Caco-2 (cell line): ENCODE data around the gene ZBBX. TPM values are rescaled to one million over a fixed set of nuclear protein-coding genes. Genes with fewer than 3 reads are reported as not detected.

ENCODE experiments used
- BruUV-seq: library from RNA; stranded (reverse); fragments of 400-500 nt; replicated peaks from 2 replicates; lab custom pipeline; 2021; lab: Mats Ljungman, UMichigan
- CTCF ChIA-PET: fragments of 300-600 bp; sonication (Branson Sonifier 250); formaldehyde crosslinking; loops from one replicate; lab custom pipeline; 2022; ENCODE audit warnings: antibody characterized with exemption; lab: Charles Lee
- POLR2A ChIA-PET: fragments of 300-600 bp; sonication (Branson Sonifier 250); formaldehyde crosslinking; loops from one replicate; lab custom pipeline; 2022; ENCODE audit warnings: antibody characterized with exemption; lab: Charles Lee
- DNase-seq, 2 experiments: peaks; one replicate each; pipeline versions ENCODE4 v3.0.0 to v3.0.0-alpha.2; 2020 to 2022
- H3K27me3 ChIP-seq: replicated peaks from 2 replicates; pipeline ENCODE4 v1.6.0; 2011; ENCODE audit warnings: low read length; ENCODE audit not compliant: control insufficient read depth, insufficient read depth
- H3K36me3 ChIP-seq: 2 replicates; pipeline ENCODE4 v1.5.1; 2011; ENCODE audit warnings: low read length; ENCODE audit not compliant: control insufficient read depth, insufficient read depth
- H3K4me1 ChIP-seq: fragments of 250-450 bp; sonication (Bioruptor Pico); 2 replicates; pipeline ENCODE4 v1.5.1; 2020; ENCODE audit warnings: mild to moderate bottlenecking
- H3K4me3 ChIP-seq: 2 replicates; pipeline ENCODE4 v1.5.1; 2011; ENCODE audit warnings: low read depth, mild to moderate bottlenecking, control low read depth, low read length
- H3K9me3 ChIP-seq: fragments of 250-450 bp; sonication (Bioruptor Pico); 2 replicates; pipeline ENCODE4 v1.5.1; 2020; ENCODE audit warnings: mild to moderate bottlenecking, moderate library complexity
- H3K27ac Mint-ChIP-seq: one replicate; pipeline ENCODE4 v1.8.0; 2022; ENCODE audit warnings: mixed read lengths; ENCODE audit not compliant: unreplicated experiment
- H3K27me3 Mint-ChIP-seq: one replicate; pipeline ENCODE4 v1.8.0; 2022; ENCODE audit warnings: mixed read lengths; ENCODE audit not compliant: insufficient read depth, unreplicated experiment
- H3K36me3 Mint-ChIP-seq: one replicate; pipeline ENCODE4 v1.8.0; 2022; ENCODE audit warnings: mild to moderate bottlenecking, mixed read lengths; ENCODE audit not compliant: insufficient read depth, unreplicated experiment
- H3K4me1 Mint-ChIP-seq: one replicate; pipeline ENCODE4 v1.8.0; 2022; ENCODE audit warnings: low read depth, mixed read lengths; ENCODE audit not compliant: unreplicated experiment
- H3K4me3 Mint-ChIP-seq: one replicate; pipeline ENCODE4 v1.8.0; 2022; ENCODE audit warnings: mild to moderate bottlenecking, moderate library complexity, mixed read lengths; ENCODE audit not compliant: unreplicated experiment
- H3K9me3 Mint-ChIP-seq: one replicate; pipeline ENCODE4 v1.8.0; 2022; ENCODE audit warnings: mixed read lengths; ENCODE audit not compliant: unreplicated experiment
- intact Hi-C: fragments of 100-400 bp; cut with micrococcal nuclease; formaldehyde crosslinking; loops from one replicate; pipeline ENCODE4 v1.10.0; 2022; ENCODE audit not compliant: unreplicated experiment
- total RNA-seq: library from RNA; stranded (reverse); gene quantifications from 2 replicates; pipeline ENCODE4 v1.2.3, GENCODE V29; 2022
- TF ChIP-seq, protein P1 (sequence below), 2 experiments: fragments of 200-600 bp in 1 of 2; IDR thresholded peaks; 1 replicate in 1 of 2; 2 replicates in 1 of 2; pipeline versions ENCODE4 v1.5.1 to v1.8.0; 2011 to 2022; ENCODE audit warnings: antibody characterized with exemption in 1 of 2, control low read depth in 1 of 2, inconsistent platforms in 1 of 2, low read depth in 1 of 2, low read length in 1 of 2, mild to moderate bottlenecking in 1 of 2, moderate library complexity in 1 of 2; ENCODE audit not compliant: insufficient read depth in 1 of 2, severe bottlenecking in 1 of 2, unreplicated experiment in 1 of 2

Gene ZBBX
- total RNA-seq, 1 experiment from 2014 or later: not detected

DNA sequence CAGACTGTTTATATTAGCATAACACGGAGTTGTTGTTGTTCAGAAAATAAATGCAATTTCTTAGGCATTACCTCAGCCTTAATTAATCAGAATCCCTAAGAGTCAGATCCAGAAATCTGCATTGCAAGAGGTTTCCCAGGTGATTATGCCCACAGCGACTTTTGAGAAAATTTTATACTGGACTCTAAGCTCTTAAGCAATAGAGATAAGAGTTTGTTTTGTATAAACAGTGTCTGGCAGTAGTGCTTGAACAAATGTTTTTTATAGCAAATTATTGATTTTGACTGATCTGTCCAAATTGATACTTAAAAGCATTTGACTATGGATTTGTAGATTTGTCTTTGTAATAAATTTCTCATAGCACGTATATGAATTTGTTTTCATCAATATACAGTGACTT is 92.8 kb downstream of the ZBBX start:
- no peak overlapping the region for H3K4me3 Mint-ChIP-seq

DNA sequence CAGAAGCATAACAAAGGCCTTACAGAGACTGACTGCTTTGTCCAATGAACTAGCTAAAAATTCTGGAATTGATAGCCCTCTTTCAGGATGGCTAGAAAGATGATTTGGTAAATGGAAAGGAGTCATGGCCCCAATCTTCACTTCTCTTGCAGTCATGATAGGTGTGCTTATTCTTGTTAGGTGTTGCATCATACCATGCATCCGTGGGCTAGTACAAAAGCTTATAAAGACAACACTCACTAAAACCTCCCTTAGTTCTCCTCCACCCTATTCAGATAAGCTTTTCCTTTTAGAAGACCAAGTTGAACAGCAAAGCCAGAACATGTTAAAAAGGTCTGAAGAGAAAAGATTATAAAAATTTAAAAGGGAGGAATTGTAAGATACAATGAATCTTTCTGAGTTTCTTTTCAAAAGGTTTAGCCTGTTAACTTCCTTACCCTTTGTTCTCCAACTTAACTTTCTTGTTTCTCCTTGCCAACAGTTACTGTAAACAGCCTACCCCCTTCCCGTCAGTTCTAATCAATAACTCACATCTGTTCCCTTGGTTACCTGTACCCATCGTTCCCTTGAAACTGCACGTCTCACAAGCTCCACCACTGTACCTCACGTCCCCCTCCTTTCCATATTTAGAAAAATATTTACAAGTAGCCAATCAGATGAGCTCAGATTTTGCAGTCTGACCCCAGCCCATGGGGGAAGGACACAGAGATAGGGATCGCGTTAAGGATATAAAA is 105.8 kb downstream of the ZBBX start:
- intact Hi-C loops: no loop called here
- POLR2A ChIA-PET: no interaction called here
- no peak for DNase-seq
- H3K27me3 ChIP-seq: no peaks in the 10 kb centered on the region
- no peaks in the 10 kb centered on the region for H3K4me1 ChIP-seq
- no peak overlapping the region for H3K4me3 Mint-ChIP-seq
- no peak overlapping the region for H3K27ac Mint-ChIP-seq
- peaks cover 4% of the 10 kb centered on the region for H3K27me3 Mint-ChIP-seq
- no peaks in the 10 kb centered on the region for H3K9me3 Mint-ChIP-seq
- TF ChIP-seq, protein P1, sequence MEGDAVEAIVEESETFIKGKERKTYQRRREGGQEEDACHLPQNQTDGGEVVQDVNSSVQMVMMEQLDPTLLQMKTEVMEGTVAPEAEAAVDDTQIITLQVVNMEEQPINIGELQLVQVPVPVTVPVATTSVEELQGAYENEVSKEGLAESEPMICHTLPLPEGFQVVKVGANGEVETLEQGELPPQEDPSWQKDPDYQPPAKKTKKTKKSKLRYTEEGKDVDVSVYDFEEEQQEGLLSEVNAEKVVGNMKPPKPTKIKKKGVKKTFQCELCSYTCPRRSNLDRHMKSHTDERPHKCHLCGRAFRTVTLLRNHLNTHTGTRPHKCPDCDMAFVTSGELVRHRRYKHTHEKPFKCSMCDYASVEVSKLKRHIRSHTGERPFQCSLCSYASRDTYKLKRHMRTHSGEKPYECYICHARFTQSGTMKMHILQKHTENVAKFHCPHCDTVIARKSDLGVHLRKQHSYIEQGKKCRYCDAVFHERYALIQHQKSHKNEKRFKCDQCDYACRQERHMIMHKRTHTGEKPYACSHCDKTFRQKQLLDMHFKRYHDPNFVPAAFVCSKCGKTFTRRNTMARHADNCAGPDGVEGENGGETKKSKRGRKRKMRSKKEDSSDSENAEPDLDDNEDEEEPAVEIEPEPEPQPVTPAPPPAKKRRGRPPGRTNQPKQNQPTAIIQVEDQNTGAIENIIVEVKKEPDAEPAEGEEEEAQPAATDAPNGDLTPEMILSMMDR (IDR thresholded peaks at IDR 0.05; ENCODE audit: insufficient read depth in 1 of 2, low read depth in 1 of 2, low read length in 1 of 2, severe bottlenecking in 1 of 2, unreplicated experiment in 1 of 2): no peak
- CTCF ChIA-PET: no interaction called here
- no peak overlapping the region for H3K4me3 ChIP-seq
- H3K4me1 Mint-ChIP-seq: no peaks in the 10 kb centered on the region
- H3K36me3 ChIP-seq: no peaks in the 10 kb centered on the region
- no peaks in the 10 kb centered on the region for H3K36me3 Mint-ChIP-seq
- BruUV-seq: no TSS peak
- no peaks in the 10 kb centered on the region for H3K9me3 ChIP-seq

More for the DNA sequence above, 92.8 kb downstream of the ZBBX start:
- Mint-ChIP-seq H3K9me3 (no peaks in the 10 kb centered on the region), H3K4me1 (no peaks in the 10 kb centered on the region), H3K27ac (no peak overlapping the region), H3K36me3 (no peaks in the 10 kb centered on the region), H3K27me3 (no peaks in the 10 kb centered on the region)
- no peaks in the 10 kb centered on the region for H3K9me3 ChIP-seq
- H3K4me1 ChIP-seq: no peaks in the 10 kb centered on the region
- no peak overlapping the region for H3K4me3 ChIP-seq
- CTCF ChIA-PET: no interaction called here
- intact Hi-C loops: no loop called here
- no peaks in the 10 kb centered on the region for H3K27me3 ChIP-seq
- TF ChIP-seq, protein P1 (IDR thresholded peaks at IDR 0.05; ENCODE audit: insufficient read depth in 1 of 2, low read depth in 1 of 2, low read length in 1 of 2, severe bottlenecking in 1 of 2, unreplicated experiment in 1 of 2): no peak
- no TSS peak for BruUV-seq
- DNase-seq: no peak
- POLR2A ChIA-PET: no interaction called here
- H3K36me3 ChIP-seq: no peaks in the 10 kb centered on the region

DNA sequence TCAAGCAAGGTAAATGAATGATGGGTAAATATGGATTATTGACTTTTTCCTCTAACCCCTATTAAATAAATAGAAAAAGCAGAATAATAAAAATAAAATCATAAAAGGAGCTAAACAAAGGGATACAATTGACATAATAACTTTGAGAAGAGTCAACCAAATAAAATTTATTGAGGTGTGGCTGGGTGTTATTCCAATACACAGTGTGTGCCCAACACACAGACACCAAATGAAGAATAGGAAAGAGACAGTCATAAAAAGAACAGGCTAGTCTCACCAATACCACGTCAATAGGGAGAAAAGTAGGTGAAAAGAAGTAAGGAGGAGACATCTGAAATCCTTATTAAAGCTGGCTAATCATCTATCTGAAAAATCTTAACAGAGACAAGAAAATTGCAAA is 127.1 kb downstream of the ZBBX start:
- H3K27ac Mint-ChIP-seq: no peak overlapping the region
- H3K4me1 Mint-ChIP-seq: no peaks in the 10 kb centered on the region
- intact Hi-C loops: no loop called here
- H3K36me3 Mint-ChIP-seq: no peaks in the 10 kb centered on the region
- H3K4me3 Mint-ChIP-seq: no peak overlapping the region
- no TSS peak for BruUV-seq
- TF ChIP-seq, protein P1 (IDR thresholded peaks at IDR 0.05; ENCODE audit: insufficient read depth in 1 of 2, low read depth in 1 of 2, low read length in 1 of 2, severe bottlenecking in 1 of 2, unreplicated experiment in 1 of 2): no peak
- ChIA-PET POLR2A (no interaction called here), CTCF (no interaction called here)
- H3K9me3 ChIP-seq: no peaks in the 10 kb centered on the region
- no peaks in the 10 kb centered on the region for H3K27me3 ChIP-seq
- no peaks in the 10 kb centered on the region for H3K9me3 Mint-ChIP-seq
- no peak overlapping the region for H3K4me3 ChIP-seq
- H3K27me3 Mint-ChIP-seq: no peaks in the 10 kb centered on the region
- no peaks in the 10 kb centered on the region for H3K36me3 ChIP-seq
- no peak for DNase-seq
- no peaks in the 10 kb centered on the region for H3K4me1 ChIP-seq
